ENCODE measurements around the gene PET100. TPM values are rescaled to one million over a fixed set of nuclear protein-coding genes. Genes with fewer than 3 reads are reported as not detected.

The PET100 gene
- total RNA-seq, 4 donors from 2014 or later = 5.9 to 59.9 (median 6.5) TPM; not detected in 1

DNA sequence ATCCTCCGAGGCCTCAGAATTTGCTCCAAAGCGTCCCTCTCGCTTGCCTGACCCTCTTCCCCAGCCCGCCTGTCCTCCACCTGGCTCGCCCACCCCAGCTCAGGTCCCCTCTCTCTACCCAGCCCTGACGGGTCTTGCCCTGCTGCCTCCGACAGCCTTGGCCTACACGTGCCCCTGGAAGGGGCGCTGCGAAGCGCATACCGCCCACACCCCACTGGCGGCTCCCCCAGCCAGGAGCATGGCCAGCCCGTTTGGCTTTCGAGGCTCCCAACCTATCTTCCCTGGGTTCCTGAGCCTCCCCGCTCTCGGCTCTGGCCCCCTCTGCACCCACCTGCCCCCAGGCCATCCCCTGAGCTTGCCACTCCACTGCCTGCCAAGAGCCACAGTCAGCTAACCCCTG lies 4.8 kb upstream of the PET100 start:
- TF ChIP-seq POLR2A (IDR thresholded peaks at IDR 0.05) = no peak
- TF ChIP-seq, protein P1, sequence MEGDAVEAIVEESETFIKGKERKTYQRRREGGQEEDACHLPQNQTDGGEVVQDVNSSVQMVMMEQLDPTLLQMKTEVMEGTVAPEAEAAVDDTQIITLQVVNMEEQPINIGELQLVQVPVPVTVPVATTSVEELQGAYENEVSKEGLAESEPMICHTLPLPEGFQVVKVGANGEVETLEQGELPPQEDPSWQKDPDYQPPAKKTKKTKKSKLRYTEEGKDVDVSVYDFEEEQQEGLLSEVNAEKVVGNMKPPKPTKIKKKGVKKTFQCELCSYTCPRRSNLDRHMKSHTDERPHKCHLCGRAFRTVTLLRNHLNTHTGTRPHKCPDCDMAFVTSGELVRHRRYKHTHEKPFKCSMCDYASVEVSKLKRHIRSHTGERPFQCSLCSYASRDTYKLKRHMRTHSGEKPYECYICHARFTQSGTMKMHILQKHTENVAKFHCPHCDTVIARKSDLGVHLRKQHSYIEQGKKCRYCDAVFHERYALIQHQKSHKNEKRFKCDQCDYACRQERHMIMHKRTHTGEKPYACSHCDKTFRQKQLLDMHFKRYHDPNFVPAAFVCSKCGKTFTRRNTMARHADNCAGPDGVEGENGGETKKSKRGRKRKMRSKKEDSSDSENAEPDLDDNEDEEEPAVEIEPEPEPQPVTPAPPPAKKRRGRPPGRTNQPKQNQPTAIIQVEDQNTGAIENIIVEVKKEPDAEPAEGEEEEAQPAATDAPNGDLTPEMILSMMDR (IDR thresholded peaks at IDR 0.05) = no peak
- Histone ChIP-seq H3K4me1 (peaks cover 0 to 13% of the 10 kb centered on the region in 2 donors), H3K27me3 (no peaks in the 10 kb centered on the region), H3K9me3 (no peaks in the 10 kb centered on the region), H3K36me3 (no peaks in the 10 kb centered on the region), H3K27ac (no peak overlapping the region), H3K4me3 (no peak overlapping the region)
- no peak for DNase-seq
- intact Hi-C loops (cut with DNase I; ENCODE audit: low total_unique reads) = no loop called here

DNA sequence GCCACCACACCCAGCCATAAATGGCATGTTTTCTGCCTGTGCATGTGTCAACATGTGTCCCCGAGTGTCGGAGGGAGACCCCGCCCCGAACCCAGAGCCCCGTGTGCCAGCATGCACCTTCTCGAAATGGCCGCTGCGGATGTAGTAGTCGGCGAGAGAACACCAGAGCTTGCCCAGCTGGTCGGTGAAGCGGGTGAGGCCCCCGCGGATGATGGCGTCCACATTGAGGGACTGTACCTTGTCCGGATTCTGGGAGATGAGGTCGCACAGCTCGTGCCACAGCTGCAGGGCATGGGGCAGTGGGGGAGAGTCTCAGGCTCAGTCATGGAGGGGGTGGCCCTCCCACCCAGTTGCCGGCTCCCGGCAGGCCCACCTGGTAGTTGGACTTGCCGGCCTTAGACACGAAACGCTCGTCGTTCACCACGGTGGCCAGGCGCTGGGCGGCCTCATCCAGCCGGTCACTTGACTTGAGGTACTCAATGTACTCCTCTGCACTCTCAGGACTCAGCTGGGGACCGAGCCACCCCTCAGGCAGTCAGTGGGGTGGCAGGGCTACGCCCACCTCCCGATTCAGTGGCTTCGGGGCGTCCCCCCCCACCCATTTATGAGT lies 3.7 kb upstream of the PET100 start:
- Histone ChIP-seq H3K4me3 (no peak overlapping the region), H3K27me3 (no peaks in the 10 kb centered on the region), H3K36me3 (no peaks in the 10 kb centered on the region), H3K27ac (no peak overlapping the region), H3K9me3 (no peaks in the 10 kb centered on the region), H3K4me1 (peaks cover 8 to 16% of the 10 kb centered on the region in 2 donors)
- DNase-seq = no peak
- intact Hi-C loops (cut with DNase I; ENCODE audit: low total_unique reads) = no loop called here
- TF ChIP-seq, protein P1 (IDR thresholded peaks at IDR 0.05) = no peak
- no peak for TF ChIP-seq POLR2A (IDR thresholded peaks at IDR 0.05)

DNA sequence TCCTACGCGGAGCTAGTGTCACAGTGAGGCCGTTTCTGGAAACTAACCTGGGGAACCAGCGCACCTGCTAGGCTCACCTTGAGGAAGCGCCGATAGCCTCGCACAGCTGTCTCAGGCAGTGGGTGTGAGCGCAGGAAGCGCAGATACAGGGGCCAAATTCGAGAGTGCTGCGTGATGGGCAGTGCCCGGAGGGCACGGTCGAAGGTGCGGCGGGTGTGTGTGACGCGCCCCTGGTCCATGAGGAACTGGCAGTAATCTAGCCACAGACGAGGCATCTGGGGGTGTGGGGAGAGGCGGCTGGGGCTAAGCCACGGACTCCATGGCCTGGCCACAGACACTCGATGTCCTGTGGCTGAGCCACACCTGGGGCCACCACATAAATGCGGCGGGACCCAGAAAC lies 2.4 kb upstream of the PET100 start:
- no peak overlapping the region for H3K4me3 ChIP-seq
- H3K27me3 ChIP-seq = no peaks in the 10 kb centered on the region
- H3K36me3 ChIP-seq = no peaks in the 10 kb centered on the region
- no peak for DNase-seq
- no peaks in the 10 kb centered on the region for H3K9me3 ChIP-seq
- TF ChIP-seq, protein P1 (IDR thresholded peaks at IDR 0.05) = no peak
- no peak for TF ChIP-seq POLR2A (IDR thresholded peaks at IDR 0.05)
- H3K27ac ChIP-seq = no peak overlapping the region
- intact Hi-C loops (cut with DNase I; ENCODE audit: low total_unique reads) = no loop called here
- peaks cover 10 to 16% of the 10 kb centered on the region in 2 donors for H3K4me1 ChIP-seq

DNA sequence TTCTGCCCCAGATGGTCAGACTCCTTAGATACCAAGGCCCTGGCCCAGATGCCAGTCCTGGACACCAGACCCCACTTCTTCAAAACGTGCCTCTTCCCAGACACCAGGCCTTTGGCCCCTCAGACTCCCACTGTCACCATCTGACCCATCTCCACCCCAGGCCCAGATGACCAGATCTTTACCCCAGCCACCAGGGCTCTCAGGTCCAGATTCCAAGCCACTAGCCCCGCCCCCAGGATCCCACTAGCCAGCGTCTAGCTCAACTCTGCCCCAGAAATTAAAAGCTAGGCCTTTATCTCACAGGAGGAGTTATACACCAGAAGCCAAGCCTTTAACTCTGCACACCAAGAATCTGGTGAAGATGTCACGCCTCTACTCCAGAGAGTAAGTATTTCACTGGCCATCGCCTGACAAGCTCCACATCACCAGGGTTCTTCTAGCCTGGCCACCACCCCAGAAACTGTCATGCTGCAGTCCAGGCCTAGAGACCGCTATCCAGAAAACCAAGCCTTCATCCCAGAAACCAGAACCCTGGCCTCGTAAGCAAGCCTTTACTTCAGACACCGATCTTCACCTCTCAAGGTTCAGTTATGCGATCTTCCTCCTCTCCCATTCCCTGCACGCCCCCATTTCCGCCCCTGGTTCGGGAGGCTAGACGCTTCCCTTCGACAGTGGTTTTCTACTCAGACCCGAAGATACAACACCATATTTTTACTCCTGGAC lies 843 bp upstream of the PET100 start:
- Histone ChIP-seq H3K36me3 (no peaks in the 10 kb centered on the region), H3K4me1 (peaks cover 10 to 16% of the 10 kb centered on the region in 2 donors), H3K27ac (peak overlapping the region; percentile 84 to 88), H3K27me3 (no peaks in the 10 kb centered on the region), H3K4me3 (peak overlapping the region; percentile 91 to 100), H3K9me3 (no peaks in the 10 kb centered on the region)
- no peak for DNase-seq
- intact Hi-C loops (cut with DNase I; ENCODE audit: low total_unique reads) = no loop called here
- no peak for TF ChIP-seq POLR2A (IDR thresholded peaks at IDR 0.05)
- TF ChIP-seq, protein P1 (IDR thresholded peaks at IDR 0.05) = no peak

DNA sequence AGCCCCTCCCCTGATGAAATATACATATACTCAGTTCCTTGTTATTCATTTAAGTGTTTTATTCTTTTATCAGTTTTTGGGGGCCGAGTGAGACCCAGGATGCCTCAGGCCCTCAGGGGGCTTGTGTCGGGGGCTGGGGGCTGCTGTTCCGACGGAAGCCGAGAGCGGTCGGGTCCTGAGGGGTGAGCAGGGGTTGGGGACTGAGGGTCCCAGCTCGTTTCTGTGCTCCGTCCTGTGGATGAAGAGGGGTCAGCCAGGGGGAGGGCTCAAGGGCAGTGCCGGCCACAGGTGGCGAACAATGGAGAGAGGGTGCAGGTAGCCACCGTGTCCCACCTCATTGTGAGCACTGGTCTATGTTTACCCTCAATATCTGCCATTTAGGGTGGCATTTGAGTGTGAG lies 2.0 kb downstream of the PET100 start:
- intact Hi-C loops (cut with DNase I; ENCODE audit: low total_unique reads) = no loop called here
- Histone ChIP-seq H3K36me3 (no peaks in the 10 kb centered on the region), H3K4me3 (no peak overlapping the region), H3K9me3 (no peaks in the 10 kb centered on the region), H3K4me1 (peaks cover 10 to 16% of the 10 kb centered on the region in 2 donors), H3K27ac (no peak overlapping the region), H3K27me3 (peaks cover 0 to 5% of the 10 kb centered on the region in 2 donors)
- DNase-seq = no peak
- TF ChIP-seq, protein P1 (IDR thresholded peaks at IDR 0.05) = no peak
- no peak for TF ChIP-seq POLR2A (IDR thresholded peaks at IDR 0.05)

All from uterus (tissue), 4 donors.